ENCODE data around the gene RBX1. TPM values are rescaled to one million over a fixed set of nuclear protein-coding genes. Genes with fewer than 3 reads are reported as not detected.

Gene RBX1
- total RNA-seq, 1 donor from 2014 or later, result 60.4 TPM

Other genes with a start within 250 kb of the RBX1 start
- gene SLC25A17, start 132.0 kb upstream of the RBX1 start, total RNA-seq, result 30.1 to 31.1 TPM (median 30.6 TPM) in 3 replicates
- gene ST13, start 94.7 kb upstream of the RBX1 start, total RNA-seq, result 327 to 365 TPM (median 344 TPM) in 3 replicates
- 21.2 to 24.8 TPM (median 22.6 TPM) in 3 replicates for gene XPNPEP3, start 94.2 kb upstream of the RBX1 start, total RNA-seq
- not detected in 3 replicates for gene DNAJB7, start 89.3 kb upstream of the RBX1 start, total RNA-seq
- gene EP300, start 141.2 kb downstream of the RBX1 start, total RNA-seq, result 113 to 124 TPM (median 123 TPM) in 3 replicates

Data from mesothelial cell of epicardium (in vitro differentiated cells).